Hair follicular keratinocyte (primary cell): ENCODE measurements around the gene SEMA4G. TPM values are rescaled to one million over a fixed set of nuclear protein-coding genes. Genes with fewer than 3 reads are reported as not detected.

Experiments used
- total RNA-seq: library from RNA; depleted of rRNA; stranded (reverse); fragments of >200 nt; gene quantifications from 2 replicates; pipeline ENCODE4 v1.2.3, GENCODE V29; 2015

Gene SEMA4G
- total RNA-seq, result 0.70 and 2.1 TPM in 2 replicates

GRCh38 chr10:100969187-100970075, at the start of gene SEMA4G:
TSS of gene SEMA4G (plus strand) at chr10:100969504. CDS start at chr10:100972913, 3,409 bp downstream.

GRCh38 chr10:100986952-100987684, 17.8 kb downstream of the SEMA4G start, which contains the start of the genes MRPL43 and TWNK:
TSS of gene MRPL43 (minus strand) at chr10:100987497. CDS start at chr10:100987443, 54 bp downstream.
TSS of gene TWNK (plus strand) at chr10:100987543. CDS start at chr10:100988211, 668 bp downstream.

GRCh38 chr10:100999742-101000126, 30.4 kb downstream of the SEMA4G start, which contains the start of gene LZTS2:
TSS of gene LZTS2 (plus strand) at chr10:100999808. CDS start at chr10:101002539, 2,731 bp downstream.

Other genes starting within 250 kb of the SEMA4G start
- gene PAX2, start 223.9 kb upstream of the SEMA4G start, total RNA-seq, result not detected in 2 replicates
- 6.9 and 10.1 TPM in 2 replicates for gene SLF2, start 56.5 kb upstream of the SEMA4G start, total RNA-seq
- gene MRPL43, start 18.0 kb downstream of the SEMA4G start, total RNA-seq, result 89.3 and 104 TPM in 2 replicates
- gene TWNK, start 18.0 kb downstream of the SEMA4G start, total RNA-seq, result 6.4 and 14.4 TPM in 2 replicates
- 45.0 and 52.0 TPM in 2 replicates for gene LZTS2, start 30.3 kb downstream of the SEMA4G start, total RNA-seq
- gene PDZD7, start 61.6 kb downstream of the SEMA4G start, total RNA-seq, result 0.23 and 0.94 TPM in 2 replicates
- 24.3 and 52.7 TPM in 2 replicates for gene SFXN3, start 61.7 kb downstream of the SEMA4G start, total RNA-seq
- gene KAZALD1, start 92.5 kb downstream of the SEMA4G start, total RNA-seq, result 0.15 and 0.23 TPM in 2 replicates
- not detected in 2 replicates for gene TLX1, start 161.8 kb downstream of the SEMA4G start, total RNA-seq